Right hindlimb (tissue), 1 donor: Measurements from ENCODE around the gene ZNF398.
"Not testable (repeated sequence)": the region's sequence is repeated elsewhere in the genome, so short reads cannot be mapped to it uniquely, and the experiment has no call there.

Experiments used
- DNase-seq: peaks from one replicate; pipeline ENCODE4 v3.0.0-alpha.2; 2018

ZNF398 gene

DNA sequence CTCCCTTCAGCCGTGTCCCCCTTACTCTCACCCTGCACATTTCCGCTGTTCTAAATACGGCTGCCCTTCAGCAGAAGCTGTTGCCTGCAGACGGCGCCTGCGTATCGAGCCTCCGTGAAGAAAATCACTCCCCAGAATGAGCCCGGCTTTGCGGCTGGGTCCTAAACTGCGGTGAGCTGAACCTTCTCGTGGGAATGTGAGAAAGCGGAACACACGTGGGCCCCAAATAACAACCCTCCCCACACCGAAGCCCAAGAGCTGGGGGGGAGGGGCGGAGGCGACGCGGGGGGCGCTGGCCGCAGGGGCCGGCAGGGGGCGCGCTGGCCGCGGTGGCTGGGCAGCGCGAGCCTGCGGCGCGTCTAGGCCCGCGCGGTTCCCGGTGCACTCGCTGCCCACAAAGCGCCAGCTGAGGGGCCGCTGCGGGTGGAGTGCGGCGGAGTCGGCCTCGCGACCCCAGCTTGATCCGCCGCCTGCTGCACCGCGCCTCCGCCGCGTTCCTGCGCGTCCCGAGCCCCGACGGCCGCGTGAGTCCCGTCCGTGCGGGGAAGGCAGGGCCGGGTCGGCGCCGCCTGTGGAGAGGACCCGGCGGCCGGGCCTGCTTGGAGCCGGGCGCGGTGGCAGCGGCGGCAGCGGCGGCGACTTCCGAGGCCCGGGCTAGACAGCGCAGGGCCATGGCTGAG is at the start of gene ZNF398:
TSS of gene ZNF398 (plus strand) at position 382 of the 680 bp plus-strand sequence. CDS start at position 672, 290 bp downstream.
- DNase-seq: peak; percentile 89

GRCh38 chr7:149099058-149099457 is 48.2 kb upstream of the ZNF398 start:
- no peak for DNase-seq

DNA sequence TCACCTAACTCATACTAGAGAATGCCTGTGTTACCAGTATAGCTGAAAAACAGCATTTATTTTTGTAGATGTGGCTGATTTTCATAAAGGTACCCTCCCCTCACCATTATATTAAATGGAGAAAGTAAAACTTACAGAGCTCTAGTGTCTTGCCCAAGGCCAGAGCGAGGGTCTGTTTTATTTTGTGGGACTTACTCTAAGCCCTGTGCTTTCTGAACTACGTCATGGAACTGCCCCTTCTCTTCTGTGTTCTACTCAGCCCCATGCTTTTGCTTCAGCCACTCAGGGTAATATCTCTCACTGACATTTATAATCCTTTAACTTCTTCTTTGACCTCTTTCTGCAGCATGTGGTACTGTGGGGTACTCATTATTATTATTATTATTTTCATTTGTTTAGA is 46.4 kb upstream of the ZNF398 start:
- DNase-seq: no peak

- no peak for DNase-seq
These were observed 44.6 kb upstream of the ZNF398 start for GRCh38 chr7:149102666-149103065.

- DNase-seq: no peak
These were observed 43.8 kb upstream of the ZNF398 start for GRCh38 chr7:149103424-149103823.

DNA sequence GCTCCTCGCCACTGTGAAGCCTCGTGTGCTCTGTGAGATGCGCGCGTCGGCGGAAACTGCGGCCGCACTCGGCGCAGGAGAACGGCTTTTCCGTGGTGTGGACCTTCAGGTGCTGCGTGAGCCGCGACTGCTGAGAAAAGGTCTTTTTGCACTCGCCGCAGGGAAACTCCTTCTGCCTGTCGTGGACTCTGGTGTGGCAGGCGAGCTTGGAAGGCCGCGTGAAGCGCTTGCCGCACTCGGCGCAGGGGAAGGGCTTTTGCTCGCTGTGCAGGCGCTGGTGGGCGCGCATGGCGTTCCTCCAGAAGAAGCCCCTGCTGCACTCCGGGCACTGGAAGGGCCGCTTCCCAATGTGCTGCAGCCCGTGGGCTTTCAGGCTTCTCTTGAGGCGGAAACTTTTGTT is 43.0 kb upstream of the ZNF398 start:
- no peak for DNase-seq

- no peak for DNase-seq
These were observed 42.5 kb upstream of the ZNF398 start for GRCh38 chr7:149104749-149105148.

GRCh38 chr7:149109969-149110368 is 37.3 kb upstream of the ZNF398 start:
- DNase-seq: no peak

- DNase-seq: no peak
These were observed 21.9 kb upstream of the ZNF398 start for GRCh38 chr7:149125189-149125862.

- DNase-seq: peak; percentile 96
These were observed 21.2 kb upstream of the ZNF398 start, which contains the start of gene ZNF425 for GRCh38 chr7:149125863-149126661. Gene ZNF425, minus strand, starts transcription at chr7:149126324. Its CDS starts 111 bp downstream, at chr7:149126213.

- peak; percentile 73 for DNase-seq
These were observed 20.5 kb upstream of the ZNF398 start for GRCh38 chr7:149126662-149127266.

GRCh38 chr7:149130572-149131198 is 16.6 kb upstream of the ZNF398 start:
- DNase-seq: no peak

- DNase-seq: no peak
These were observed 14.1 kb upstream of the ZNF398 start for GRCh38 chr7:149133028-149133710.

GRCh38 chr7:149136118-149136517 is 11.1 kb upstream of the ZNF398 start:
- DNase-seq: no peak

DNA sequence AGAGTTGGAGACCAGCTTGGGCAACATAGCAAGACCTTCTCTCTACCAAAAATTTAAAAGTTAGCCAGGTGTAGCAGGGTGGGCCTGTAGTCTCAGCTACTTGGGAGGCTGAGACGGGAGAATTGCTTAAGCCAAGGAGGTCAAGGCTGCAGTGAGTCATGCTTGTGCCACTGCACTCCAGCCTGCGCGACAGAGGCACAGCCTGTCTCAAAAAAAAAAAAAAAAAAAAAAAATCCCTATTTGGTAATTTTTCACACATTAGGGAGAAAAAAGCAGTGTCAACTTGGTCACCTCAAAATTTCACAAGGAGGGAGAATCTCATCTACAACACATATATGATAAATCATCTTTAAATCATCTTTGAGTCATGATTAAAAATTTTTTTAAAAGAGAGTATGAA is 6.4 kb upstream of the ZNF398 start:
- no peak for DNase-seq

DNA sequence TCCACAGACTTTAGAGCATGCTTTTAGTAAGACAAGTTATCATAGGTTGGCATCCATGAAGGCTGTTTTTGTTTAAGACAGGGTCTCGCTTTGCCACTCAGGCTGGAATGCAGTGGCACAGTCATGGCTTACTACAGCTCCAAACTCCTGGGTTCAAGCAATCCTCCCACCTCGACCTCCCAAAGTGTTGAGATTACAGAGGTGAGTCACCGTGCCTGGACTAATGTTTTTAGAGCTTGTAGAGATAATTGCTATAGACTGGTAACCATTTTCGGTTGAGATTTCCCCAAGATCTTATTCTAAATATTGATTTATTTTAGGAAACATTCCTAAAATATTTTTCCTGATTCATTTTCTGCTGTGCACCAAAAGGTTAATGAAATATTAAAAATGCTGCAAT is 5.4 kb upstream of the ZNF398 start:
- DNase-seq: no peak

DNA sequence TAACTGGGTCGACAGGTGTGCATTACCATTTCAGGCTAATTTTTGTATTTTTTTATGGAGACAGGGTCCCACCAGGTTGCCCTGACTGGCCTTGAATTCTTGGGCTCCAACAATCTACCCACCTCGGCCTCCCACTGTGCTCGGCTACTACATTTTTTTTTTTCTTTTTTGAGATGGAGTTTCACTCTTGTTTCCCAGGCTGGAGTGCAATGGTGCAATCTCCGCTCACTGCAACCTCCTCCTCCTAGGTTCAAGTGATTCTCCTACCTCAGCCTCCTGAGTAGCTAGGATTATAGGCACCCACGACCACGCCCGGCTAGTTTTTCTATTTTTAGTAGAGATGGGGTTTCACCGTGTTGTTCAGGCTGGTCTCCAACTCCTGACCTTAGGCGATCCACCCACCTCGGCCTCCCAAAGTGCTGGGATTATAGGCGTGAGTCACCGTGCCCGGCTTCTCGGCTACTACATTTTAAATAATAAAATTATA is 2.8 kb upstream of the ZNF398 start:
- not testable (repeated sequence) for DNase-seq

GRCh38 chr7:149145031-149145845 is 2.0 kb upstream of the ZNF398 start:
- no peak for DNase-seq

- peak; percentile 65 for DNase-seq
These were observed 750 bp downstream of the ZNF398 start for GRCh38 chr7:149147752-149148653.

GRCh38 chr7:149150981-149151380 is 3.7 kb downstream of the ZNF398 start:
- no peak for DNase-seq
